Measurements from ENCODE around the gene KDM5A. TPM values are rescaled to one million over a fixed set of nuclear protein-coding genes. Genes with fewer than 3 reads are reported as not detected.

Gene KDM5A
- total RNA-seq, 4 donors from 2014 or later: 52.1 to 72.3 (median 66.2) TPM

DNA sequence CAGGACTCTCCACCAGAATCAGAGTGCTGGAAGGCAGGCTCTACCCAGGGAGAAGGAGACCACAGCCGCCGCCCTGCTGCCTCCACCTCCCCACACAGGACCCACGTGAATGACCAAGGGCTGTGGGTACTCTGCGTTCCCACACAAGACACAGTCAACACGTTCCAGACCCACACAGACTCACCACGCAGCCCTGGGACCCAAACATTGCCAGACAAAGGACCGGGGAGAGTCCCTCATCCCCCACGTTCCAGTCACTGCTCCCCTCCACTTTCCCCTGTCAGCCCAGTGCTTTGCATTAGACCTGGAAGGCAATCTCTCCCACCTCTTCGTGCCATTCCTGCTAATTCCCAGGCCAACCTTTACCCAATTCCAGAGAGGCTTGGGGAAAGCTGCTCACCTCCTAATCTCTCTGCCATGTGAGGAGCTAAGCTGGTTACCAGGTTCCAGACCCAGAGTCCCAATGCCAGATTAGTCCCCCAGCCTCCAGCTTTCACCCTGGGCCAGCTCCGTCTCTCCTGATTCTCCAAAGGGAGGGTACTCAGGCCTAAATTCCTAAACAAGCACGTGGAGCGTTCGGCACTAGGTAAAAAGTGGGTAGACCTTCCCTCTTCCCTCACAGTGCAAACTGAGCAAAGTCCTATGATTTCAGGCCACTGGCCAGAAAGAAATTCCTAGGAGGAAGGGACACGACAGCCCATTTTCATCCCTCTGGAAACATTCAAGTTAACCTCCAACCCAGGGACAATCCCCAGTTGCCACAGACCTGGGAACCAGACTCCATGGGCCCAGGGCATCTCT, 131.4 kb downstream of the KDM5A start:
- WGBS, 2 donors: 72 to 74% methylated on average over 9 to 14 of the region's 14 CpGs
- Histone ChIP-seq H3K9me3 (no peaks in the 10 kb centered on the region), H3K36me3 (no peaks in the 10 kb centered on the region), H3K27ac (no peak overlapping the region), H3K4me3 (replicated peaks in 1 of 3) (no peak overlapping the region), H3K4me1 (peaks cover 9 to 12% of the 10 kb centered on the region in 2 donors), H3K27me3 (no peaks in the 10 kb centered on the region)
- no peak for DNase-seq
- intact Hi-C loops (cut with DNase I): no loop called here
- TF ChIP-seq, protein P1, sequence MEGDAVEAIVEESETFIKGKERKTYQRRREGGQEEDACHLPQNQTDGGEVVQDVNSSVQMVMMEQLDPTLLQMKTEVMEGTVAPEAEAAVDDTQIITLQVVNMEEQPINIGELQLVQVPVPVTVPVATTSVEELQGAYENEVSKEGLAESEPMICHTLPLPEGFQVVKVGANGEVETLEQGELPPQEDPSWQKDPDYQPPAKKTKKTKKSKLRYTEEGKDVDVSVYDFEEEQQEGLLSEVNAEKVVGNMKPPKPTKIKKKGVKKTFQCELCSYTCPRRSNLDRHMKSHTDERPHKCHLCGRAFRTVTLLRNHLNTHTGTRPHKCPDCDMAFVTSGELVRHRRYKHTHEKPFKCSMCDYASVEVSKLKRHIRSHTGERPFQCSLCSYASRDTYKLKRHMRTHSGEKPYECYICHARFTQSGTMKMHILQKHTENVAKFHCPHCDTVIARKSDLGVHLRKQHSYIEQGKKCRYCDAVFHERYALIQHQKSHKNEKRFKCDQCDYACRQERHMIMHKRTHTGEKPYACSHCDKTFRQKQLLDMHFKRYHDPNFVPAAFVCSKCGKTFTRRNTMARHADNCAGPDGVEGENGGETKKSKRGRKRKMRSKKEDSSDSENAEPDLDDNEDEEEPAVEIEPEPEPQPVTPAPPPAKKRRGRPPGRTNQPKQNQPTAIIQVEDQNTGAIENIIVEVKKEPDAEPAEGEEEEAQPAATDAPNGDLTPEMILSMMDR (IDR thresholded peaks at IDR 0.05): no peak
- TF ChIP-seq POLR2A (IDR thresholded peaks at IDR 0.05): no peak

DNA sequence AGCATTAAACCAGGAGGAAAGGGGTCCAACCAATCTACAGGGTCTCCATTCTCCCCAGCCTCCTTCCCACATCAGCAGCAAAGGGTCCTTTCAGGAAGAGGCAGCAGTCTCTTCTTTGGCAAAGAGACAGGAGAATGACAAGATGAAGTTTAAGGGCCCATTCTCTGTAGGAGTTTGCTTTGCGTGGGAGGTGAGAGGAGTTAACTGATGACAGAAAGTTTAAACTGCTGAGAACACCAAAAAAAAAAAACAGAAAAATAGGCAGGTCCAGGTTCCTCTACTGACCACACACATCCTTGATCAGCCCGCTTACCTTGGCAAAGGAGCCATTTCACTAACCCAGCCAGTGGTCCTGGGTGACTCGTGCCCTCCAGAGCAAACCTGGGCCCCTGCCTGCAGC, 132.2 kb downstream of the KDM5A start:
- Histone ChIP-seq H3K4me1 (peaks cover 3 to 12% of the 10 kb centered on the region in 2 donors), H3K36me3 (no peaks in the 10 kb centered on the region), H3K27me3 (no peaks in the 10 kb centered on the region), H3K27ac (no peak overlapping the region), H3K9me3 (no peaks in the 10 kb centered on the region), H3K4me3 (replicated peaks in 1 of 3) (no peak overlapping the region)
- intact Hi-C loops (cut with DNase I): no loop called here
- DNase-seq: no peak
- TF ChIP-seq, protein P1 (IDR thresholded peaks at IDR 0.05): no peak
- no peak for TF ChIP-seq POLR2A (IDR thresholded peaks at IDR 0.05)
- WGBS, 2 donors: 81 to 90% methylated on average over 2 to 3 of the region's 3 CpGs

DNA sequence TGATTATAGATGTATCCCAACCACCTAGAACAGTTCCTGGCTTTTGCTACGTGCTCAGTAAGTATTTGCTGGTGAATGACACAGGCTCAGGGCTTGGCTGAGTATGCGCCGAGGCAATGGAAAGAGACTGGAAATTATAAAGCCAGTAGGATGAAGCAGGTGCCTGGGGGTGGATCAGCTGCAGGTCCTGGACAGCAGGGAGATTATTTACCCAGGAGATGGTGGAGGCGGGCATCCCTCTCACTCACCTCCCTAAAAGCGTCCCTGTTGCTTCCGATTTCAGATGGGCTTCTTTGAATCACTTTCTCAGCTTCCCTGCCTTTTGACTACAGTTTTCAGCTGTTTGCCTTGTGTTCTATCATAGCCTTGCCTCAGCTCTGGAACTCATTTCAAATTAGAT, 132.9 kb downstream of the KDM5A start:
- H3K27ac ChIP-seq: no peak overlapping the region
- H3K27me3 ChIP-seq: no peaks in the 10 kb centered on the region
- WGBS, 2 donors: 94 to 96% methylated on average over 6 of the region's 6 CpGs
- DNase-seq: no peak
- intact Hi-C loops (cut with DNase I): no loop called here
- TF ChIP-seq POLR2A (IDR thresholded peaks at IDR 0.05): no peak
- TF ChIP-seq, protein P1 (IDR thresholded peaks at IDR 0.05): no peak
- H3K4me1 ChIP-seq: peaks cover 0 to 4% of the 10 kb centered on the region in 2 donors
- no peaks in the 10 kb centered on the region for H3K9me3 ChIP-seq
- no peak overlapping the region for H3K4me3 ChIP-seq (replicated peaks in 1 of 3)
- no peaks in the 10 kb centered on the region for H3K36me3 ChIP-seq

DNA sequence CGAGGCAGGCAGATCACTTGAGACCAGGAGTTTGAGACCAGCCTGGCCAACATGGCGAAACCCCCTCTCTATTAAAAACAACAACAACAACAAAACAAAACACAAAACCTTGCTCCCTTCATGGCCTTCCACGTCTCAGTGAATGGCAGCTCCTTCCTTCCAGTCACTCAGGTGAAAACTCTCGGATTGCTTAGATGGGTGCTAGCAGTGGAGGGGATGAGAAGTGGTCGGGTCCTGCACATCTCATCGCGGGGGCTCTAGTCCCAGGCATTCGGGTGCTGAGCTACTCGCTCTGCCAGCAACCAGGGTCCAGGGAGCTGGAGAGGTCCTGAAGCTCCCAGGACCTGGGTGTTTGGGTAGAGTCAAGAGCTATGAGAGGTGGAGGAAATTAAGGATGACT, 134.2 kb downstream of the KDM5A start:
- Histone ChIP-seq H3K4me3 (replicated peaks in 1 of 3) (no peak overlapping the region), H3K4me1 (peaks cover 0 to 3% of the 10 kb centered on the region in 2 donors), H3K27me3 (no peaks in the 10 kb centered on the region), H3K27ac (no peak overlapping the region), H3K9me3 (no peaks in the 10 kb centered on the region), H3K36me3 (no peaks in the 10 kb centered on the region)
- WGBS, 2 donors: 85 to 86% methylated on average over 9 of the region's 9 CpGs
- intact Hi-C loops (cut with DNase I): no loop called here
- no peak for DNase-seq
- no peak for TF ChIP-seq POLR2A (IDR thresholded peaks at IDR 0.05)
- TF ChIP-seq, protein P1 (IDR thresholded peaks at IDR 0.05): no peak

DNA sequence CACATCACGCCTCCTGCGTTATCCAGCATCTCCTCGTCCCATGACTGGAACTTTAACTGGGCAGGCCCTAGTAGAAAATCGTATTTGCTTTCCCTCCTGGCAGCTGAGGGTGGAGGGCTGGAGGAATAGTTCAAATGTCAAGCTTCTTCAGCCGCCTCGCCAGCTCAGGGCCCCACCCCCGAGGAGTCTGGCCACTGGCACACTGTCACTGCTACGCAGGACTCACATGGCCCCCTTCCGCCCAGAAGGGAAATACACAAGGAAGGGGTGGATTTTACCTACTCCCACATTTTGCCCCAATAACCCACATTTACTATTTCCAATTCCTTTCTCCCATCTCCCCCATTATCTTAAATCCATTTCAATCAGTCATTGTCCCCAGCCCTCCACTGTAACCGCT, 135.1 kb downstream of the KDM5A start:
- 77 to 83% methylated on average over 10 of the region's 10 CpGs for WGBS, 2 donors
- H3K4me1 ChIP-seq: peaks cover 0 to 3% of the 10 kb centered on the region in 2 donors
- no peaks in the 10 kb centered on the region for H3K36me3 ChIP-seq
- H3K27ac ChIP-seq: no peak overlapping the region
- no peaks in the 10 kb centered on the region for H3K9me3 ChIP-seq
- TF ChIP-seq POLR2A (IDR thresholded peaks at IDR 0.05): no peak
- no peaks in the 10 kb centered on the region for H3K27me3 ChIP-seq
- DNase-seq: no peak
- H3K4me3 ChIP-seq (replicated peaks in 1 of 3): no peak overlapping the region
- intact Hi-C loops (cut with DNase I): no loop called here
